HepG2 (cell line): Measurements from ENCODE around the gene SIAH2. TPM values are rescaled to one million over a fixed set of nuclear protein-coding genes. Genes with fewer than 3 reads are reported as not detected.

Experiments
- ETV5 ChIP-seq: IDR thresholded peaks from 2 replicates; pipeline ENCODE4 v1.6.1; 2018; ENCODE audit warnings: missing biosample characterization, missing genetic modification reagents, inconsistent platforms, borderline replicate concordance
- HDAC2 ChIP-seq: sonication (generic); formaldehyde crosslinking; IDR thresholded peaks from 2 replicates; pipeline ENCODE4 v1.4.0; 2020; ENCODE audit warnings: missing genetic modification reagents
- HMGA1 ChIP-seq: sonication (generic); formaldehyde crosslinking; conservative IDR thresholded peaks from 2 replicates; pipeline ENCODE4 v1.4.0; 2020; ENCODE audit warnings: missing genetic modification reagents
- HNF4A ChIP-seq: sonication (generic); formaldehyde crosslinking; IDR thresholded peaks from 2 replicates; pipeline ENCODE4 v1.4.0; 2020; ENCODE audit warnings: missing genetic modification reagents
- KLF15 ChIP-seq: sonication (generic); formaldehyde crosslinking; IDR thresholded peaks from 2 replicates; pipeline ENCODE4 v1.8.1; 2023; ENCODE audit warnings: borderline replicate concordance, mild to moderate bottlenecking, inconsistent platforms, missing genetic modification reagents, mixed read lengths
- MTF1 ChIP-seq: sonication (generic); formaldehyde crosslinking; IDR thresholded peaks from 2 replicates; pipeline ENCODE4 v1.5.0; 2020; ENCODE audit warnings: missing genetic modification reagents
- NCOA5 ChIP-seq: sonication (generic); formaldehyde crosslinking; IDR thresholded peaks from 2 replicates; pipeline ENCODE4 v1.4.0; 2020; ENCODE audit warnings: missing genetic modification reagents
- NFYB ChIP-seq: sonication (generic); formaldehyde crosslinking; IDR thresholded peaks from 2 replicates; pipeline ENCODE4 v1.4.0; 2020; ENCODE audit warnings: missing genetic modification reagents
- NRL ChIP-seq: sonication (generic); formaldehyde crosslinking; IDR thresholded peaks from 2 replicates; pipeline ENCODE4 v1.5.0; 2020; ENCODE audit warnings: missing genetic modification reagents, mild to moderate bottlenecking, moderate library complexity, borderline replicate concordance
- SAFB2 ChIP-seq: sonication (generic); formaldehyde crosslinking; IDR thresholded peaks from 2 replicates; pipeline ENCODE4 v1.5.1; 2020; ENCODE audit warnings: missing genetic modification reagents, low read depth, mild to moderate bottlenecking, borderline replicate concordance
- SIX4 ChIP-seq: sonication (generic); formaldehyde crosslinking; IDR thresholded peaks from 2 replicates; pipeline ENCODE4 v1.4.0; 2020; ENCODE audit warnings: missing genetic modification reagents
- SNRNP70 ChIP-seq: fragments of 200-400 bp; formaldehyde crosslinking; IDR thresholded peaks from 2 replicates; pipeline ENCODE4 v1.6.1; 2017; ENCODE audit warnings: mild to moderate bottlenecking, low read depth, low read length, moderate library complexity
- TBX2 ChIP-seq: sonication (generic); formaldehyde crosslinking; IDR thresholded peaks from 2 replicates; pipeline ENCODE4 v1.5.0; 2020; ENCODE audit warnings: missing genetic modification reagents, mild to moderate bottlenecking, borderline replicate concordance
- TMF1 ChIP-seq: sonication (generic); formaldehyde crosslinking; IDR thresholded peaks from 2 replicates; pipeline ENCODE4 v1.8.1; 2022; ENCODE audit warnings: low read depth, missing genetic modification reagents
- U2AF1 ChIP-seq: fragments of 200-400 bp; formaldehyde crosslinking; optimal IDR thresholded peaks from 2 replicates; pipeline ENCODE3; 2017; ENCODE audit warnings: mild to moderate bottlenecking, low read depth, low read length
- ZFP90 ChIP-seq: sonication (generic); formaldehyde crosslinking; IDR thresholded peaks from 2 replicates; pipeline ENCODE4 v1.8.0; 2022; ENCODE audit warnings: missing genetic modification reagents, mild to moderate bottlenecking, inconsistent platforms, borderline replicate concordance
- ZMAT3 ChIP-seq: sonication (generic); formaldehyde crosslinking; conservative IDR thresholded peaks from 2 replicates; pipeline ENCODE4 v1.7.0; 2021; ENCODE audit warnings: missing genetic modification reagents
- ZNF124 ChIP-seq: sonication (generic); formaldehyde crosslinking; IDR thresholded peaks from 2 replicates; pipeline ENCODE4 v1.4.0; 2020; ENCODE audit warnings: missing genetic modification reagents
- ZNF256 ChIP-seq: sonication (generic); formaldehyde crosslinking; conservative IDR thresholded peaks from 2 replicates; pipeline ENCODE4 v1.4.0; 2020; ENCODE audit warnings: missing genetic modification reagents
- ZNF335 ChIP-seq: sonication (generic); formaldehyde crosslinking; IDR thresholded peaks from 2 replicates; pipeline ENCODE4 v1.4.0; 2020; ENCODE audit warnings: missing genetic modification reagents
- ZNF530 ChIP-seq: sonication (generic); formaldehyde crosslinking; IDR thresholded peaks from 2 replicates; pipeline ENCODE4 v1.5.0; 2020; ENCODE audit warnings: low read depth, mild to moderate bottlenecking, missing genetic modification reagents
- ZNF605 ChIP-seq: sonication (generic); formaldehyde crosslinking; IDR thresholded peaks from 2 replicates; pipeline ENCODE4 v1.8.0; 2022; ENCODE audit warnings: mild to moderate bottlenecking, missing genetic modification reagents
- ZNF775 ChIP-seq: sonication (generic); formaldehyde crosslinking; IDR thresholded peaks from 2 replicates; pipeline ENCODE4 v1.4.0; 2020; ENCODE audit warnings: missing genetic modification reagents, mild to moderate bottlenecking, moderate library complexity, borderline replicate concordance
- polyA plus RNA-seq, 8 experiments: library from polyadenylated mRNA; depleted of rRNA in 3 of 8; stranded (reverse) in 7 of 8; unstranded in 1 of 8; fragments of >200 nt; fragmentation: Illumina TruSeq in 4 of 8; extraction: Trizol in 4 of 8; gene quantifications; 2 replicates each; pipeline versions ENCODE4 v1.2.1 to v1.2.3, GENCODE V29; 2011 to 2016; ENCODE audit warnings: low read depth in 4 of 8, missing spikeins in 1 of 8, mixed read lengths in 1 of 8; ENCODE audit not compliant: insufficient read depth in 1 of 8
- total RNA-seq, 5 experiments: library from RNA; depleted of rRNA; stranded (reverse); fragments of >200 nt; fragmentation: Illumina TruSeq; extraction: Trizol; gene quantifications; 2 replicates each; pipeline ENCODE4 v1.2.3, GENCODE V29; 2016; ENCODE audit warnings: low read depth in 1 of 5
- TF ChIP-seq, protein P1 (sequence below): sonication (generic); formaldehyde crosslinking; IDR thresholded peaks from 2 replicates; pipeline ENCODE4 v1.5.1; 2020; ENCODE audit warnings: missing genetic modification reagents, mild to moderate bottlenecking, borderline replicate concordance
- TF ChIP-seq, protein P2 (sequence below): sonication (generic); formaldehyde crosslinking; IDR thresholded peaks from 2 replicates; pipeline ENCODE4 v1.5.0; 2020; ENCODE audit warnings: missing genetic modification reagents
- TF ChIP-seq, protein P3 (sequence below): IDR thresholded peaks from 2 replicates; pipeline ENCODE4 v1.6.1; 2012; ENCODE audit warnings: low read length, improper control_type of control experiment

The SIAH2 gene
- total and polyA plus RNA-seq, 2 of the 13 experiments (the other 11 are each of a cell fraction or from before 2014, with no cell fraction given): 71.8 to 117 TPM

DNA sequence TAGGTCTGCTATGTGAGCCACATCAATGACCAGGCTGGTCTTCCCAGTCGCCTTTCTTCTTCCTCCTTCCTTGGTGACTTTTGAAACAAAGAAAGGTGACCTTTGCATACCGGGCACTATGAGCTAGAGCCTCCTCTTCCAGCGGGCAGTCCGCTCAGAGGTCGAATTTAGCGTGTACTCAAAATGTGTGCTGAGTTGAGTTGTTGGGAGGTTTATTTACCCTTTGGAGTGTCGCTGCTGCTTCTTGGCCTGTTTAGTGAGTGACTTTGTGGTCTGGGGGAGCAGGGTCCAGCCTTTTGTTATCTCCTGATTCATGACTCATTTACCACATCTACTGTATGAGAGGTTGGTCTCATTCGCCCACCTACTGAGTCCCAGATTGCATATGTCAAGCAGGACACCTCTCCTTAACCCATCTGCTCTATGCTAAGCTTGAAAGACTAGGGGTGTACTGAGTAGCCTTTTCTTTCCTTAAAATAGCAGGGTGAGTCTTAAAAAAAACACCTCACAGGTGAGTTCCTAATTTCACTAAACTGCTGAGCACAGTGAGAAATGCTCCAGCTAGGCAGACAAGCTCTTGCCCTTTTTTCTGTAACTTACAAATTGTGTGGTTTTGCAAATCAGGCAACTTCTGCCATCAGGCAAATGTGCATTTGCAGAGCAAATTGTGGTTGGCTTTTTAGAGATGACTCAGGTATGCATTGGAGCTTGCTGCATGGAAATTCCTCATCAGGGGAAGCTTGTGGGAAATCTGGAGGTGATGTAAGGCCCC is 3.2 kb upstream of the SIAH2 start (continued):
- peak; percentile 95 for TF ChIP-seq HNF4A (CRISPR knock-in tag)
- no peak for TF ChIP-seq TMF1 (CRISPR knock-in tag)
- no peak for TF ChIP-seq ZNF256 (CRISPR knock-in tag)
- peak; percentile 50; the same call in 1 of the 2 replicates for TF ChIP-seq ZNF124 (CRISPR knock-in tag)
- no peak for TF ChIP-seq SIX4 (CRISPR knock-in tag)
- no peak for TF ChIP-seq U2AF1
- TF ChIP-seq SAFB2: no peak
- peak; percentile 28; the same call in 1 of the 2 replicates for TF ChIP-seq ETV5 (CRISPR knock-in tag)
- TF ChIP-seq KLF15 (CRISPR knock-in tag): no peak
- TF ChIP-seq ZNF775 (CRISPR knock-in tag): no peak
- TF ChIP-seq HDAC2 (CRISPR knock-in tag): peak; percentile 85
- TF ChIP-seq, protein P1, sequence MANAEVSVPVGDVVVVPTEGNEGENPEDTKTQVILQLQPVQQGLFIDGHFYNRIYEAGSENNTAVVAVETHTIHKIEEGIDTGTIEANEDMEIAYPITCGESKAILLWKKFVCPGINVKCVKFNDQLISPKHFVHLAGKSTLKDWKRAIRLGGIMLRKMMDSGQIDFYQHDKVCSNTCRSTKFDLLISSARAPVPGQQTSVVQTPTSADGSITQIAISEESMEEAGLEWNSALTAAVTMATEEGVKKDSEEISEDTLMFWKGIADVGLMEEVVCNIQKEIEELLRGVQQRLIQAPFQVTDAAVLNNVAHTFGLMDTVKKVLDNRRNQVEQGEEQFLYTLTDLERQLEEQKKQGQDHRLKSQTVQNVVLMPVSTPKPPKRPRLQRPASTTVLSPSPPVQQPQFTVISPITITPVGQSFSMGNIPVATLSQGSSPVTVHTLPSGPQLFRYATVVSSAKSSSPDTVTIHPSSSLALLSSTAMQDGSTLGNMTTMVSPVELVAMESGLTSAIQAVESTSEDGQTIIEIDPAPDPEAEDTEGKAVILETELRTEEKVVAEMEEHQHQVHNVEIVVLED: peak; percentile 20; the same call in 1 of the 2 replicates
- TF ChIP-seq HMGA1 (CRISPR knock-in tag): no peak
- TF ChIP-seq MTF1: no peak
- TF ChIP-seq NRL (CRISPR knock-in tag): no peak
- TF ChIP-seq SNRNP70: no peak
- no peak for TF ChIP-seq ZFP90 (CRISPR knock-in tag)
- no peak for TF ChIP-seq NCOA5 (CRISPR knock-in tag)
- no peak for TF ChIP-seq ZNF335 (CRISPR knock-in tag)
- peak; percentile 83 for TF ChIP-seq TBX2
- TF ChIP-seq NFYB (CRISPR knock-in tag): no peak
- TF ChIP-seq, protein P2, sequence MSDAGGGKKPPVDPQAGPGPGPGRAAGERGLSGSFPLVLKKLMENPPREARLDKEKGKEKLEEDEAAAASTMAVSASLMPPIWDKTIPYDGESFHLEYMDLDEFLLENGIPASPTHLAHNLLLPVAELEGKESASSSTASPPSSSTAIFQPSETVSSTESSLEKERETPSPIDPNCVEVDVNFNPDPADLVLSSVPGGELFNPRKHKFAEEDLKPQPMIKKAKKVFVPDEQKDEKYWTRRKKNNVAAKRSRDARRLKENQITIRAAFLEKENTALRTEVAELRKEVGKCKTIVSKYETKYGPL (CRISPR knock-in tag): no peak
- TF ChIP-seq ZNF605 (CRISPR knock-in tag): peak; percentile 80
- 0 out of 2 replicates have a peak, but pooled peaks have one; percentile 38 for TF ChIP-seq ZMAT3
- TF ChIP-seq, protein P3, sequence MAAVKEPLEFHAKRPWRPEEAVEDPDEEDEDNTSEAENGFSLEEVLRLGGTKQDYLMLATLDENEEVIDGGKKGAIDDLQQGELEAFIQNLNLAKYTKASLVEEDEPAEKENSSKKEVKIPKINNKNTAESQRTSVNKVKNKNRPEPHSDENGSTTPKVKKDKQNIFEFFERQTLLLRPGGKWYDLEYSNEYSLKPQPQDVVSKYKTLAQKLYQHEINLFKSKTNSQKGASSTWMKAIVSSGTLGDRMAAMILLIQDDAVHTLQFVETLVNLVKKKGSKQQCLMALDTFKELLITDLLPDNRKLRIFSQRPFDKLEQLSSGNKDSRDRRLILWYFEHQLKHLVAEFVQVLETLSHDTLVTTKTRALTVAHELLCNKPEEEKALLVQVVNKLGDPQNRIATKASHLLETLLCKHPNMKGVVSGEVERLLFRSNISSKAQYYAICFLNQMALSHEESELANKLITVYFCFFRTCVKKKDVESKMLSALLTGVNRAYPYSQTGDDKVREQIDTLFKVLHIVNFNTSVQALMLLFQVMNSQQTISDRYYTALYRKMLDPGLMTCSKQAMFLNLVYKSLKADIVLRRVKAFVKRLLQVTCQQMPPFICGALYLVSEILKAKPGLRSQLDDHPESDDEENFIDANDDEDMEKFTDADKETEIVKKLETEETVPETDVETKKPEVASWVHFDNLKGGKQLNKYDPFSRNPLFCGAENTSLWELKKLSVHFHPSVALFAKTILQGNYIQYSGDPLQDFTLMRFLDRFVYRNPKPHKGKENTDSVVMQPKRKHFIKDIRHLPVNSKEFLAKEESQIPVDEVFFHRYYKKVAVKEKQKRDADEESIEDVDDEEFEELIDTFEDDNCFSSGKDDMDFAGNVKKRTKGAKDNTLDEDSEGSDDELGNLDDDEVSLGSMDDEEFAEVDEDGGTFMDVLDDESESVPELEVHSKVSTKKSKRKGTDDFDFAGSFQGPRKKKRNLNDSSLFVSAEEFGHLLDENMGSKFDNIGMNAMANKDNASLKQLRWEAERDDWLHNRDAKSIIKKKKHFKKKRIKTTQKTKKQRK: no peak
- TF ChIP-seq ZNF530 (CRISPR knock-in tag): no peak
